GM12892 (cell line): ENCODE results near the gene KLF18.
"Not testable (repeated sequence)": the region's sequence is repeated elsewhere in the genome, so short reads cannot be mapped to it uniquely, and the experiment has no call there.

Experiments used
- DNase-seq: peaks from one replicate; pipeline ENCODE4 v3.0.0; 2011; ENCODE audit not compliant: insufficient read length
- FAIRE-seq: peaks from 2 replicates; lab custom pipeline; 2011; peaks lifted over from hg19 to GRCh38; lab: Jason Lieb, UNC
- POLR2A ChIP-seq: IDR thresholded peaks from 2 replicates; pipeline ENCODE4 v1.6.1; 2011; ENCODE audit warnings: low read depth, low read length, control low read depth
- POLR2AphosphoS5 ChIP-seq: IDR thresholded peaks from 2 replicates; pipeline ENCODE4 v1.6.1; 2011; ENCODE audit warnings: low read depth, low read length, control low read depth
- TAF1 ChIP-seq: IDR thresholded peaks from 2 replicates; pipeline ENCODE4 v1.6.1; 2011; ENCODE audit warnings: low read depth, mild to moderate bottlenecking, control low read depth, low read length, borderline replicate concordance

The KLF18 gene

GRCh38 chr1:44118682-44119081 is 22.7 kb downstream of the KLF18 start, which contains the start of gene KLF17:
Gene KLF17 (plus strand): TSS chr1:44118821. CDS start chr1:44118908, 87 bp downstream.
- TF ChIP-seq POLR2A (no peak), TAF1 (no peak), POLR2AphosphoS5 (no peak)
- FAIRE-seq (no peak), DNase-seq (no peak)

GRCh38 chr1:44117272-44117671 is 24.2 kb downstream of the KLF18 start:
- not testable (repeated sequence) for DNase-seq, FAIRE-seq

- TF ChIP-seq POLR2A, result no peak
- TF ChIP-seq POLR2AphosphoS5, result no peak
- no peak for TF ChIP-seq TAF1
- no peak for FAIRE-seq
- no peak for DNase-seq
Observed at GRCh38 chr1:44114098-44114497, 27.3 kb downstream of the KLF18 start.

DNA sequence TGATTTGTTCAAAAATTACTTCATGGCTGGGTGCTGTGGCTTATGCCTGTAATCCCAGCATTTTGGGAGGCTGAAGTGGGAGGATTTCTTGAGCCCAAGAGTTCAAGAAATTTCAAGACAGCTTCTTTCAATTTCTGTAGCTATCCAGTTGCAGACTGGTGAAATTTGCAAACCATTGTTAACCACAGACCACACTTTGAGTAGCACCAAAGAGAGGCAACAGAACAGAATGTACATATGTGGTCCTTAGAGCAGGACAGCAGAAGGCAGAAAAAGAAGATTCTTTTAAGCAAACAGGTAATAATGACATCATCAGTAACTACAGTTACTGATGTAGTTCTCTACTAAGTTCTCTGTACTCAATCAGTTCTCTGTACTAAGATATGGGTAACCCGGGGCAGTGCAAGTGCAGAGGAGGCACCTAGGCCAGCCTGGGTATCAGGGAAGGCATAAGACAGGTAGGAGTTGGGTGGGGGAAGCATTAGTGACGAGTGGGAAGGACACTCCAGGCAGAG is 28.3 kb downstream of the KLF18 start:
- DNase-seq (no peak), FAIRE-seq (no peak)
- TF ChIP-seq POLR2AphosphoS5 (no peak), POLR2A (no peak), TAF1 (no peak)

DNA sequence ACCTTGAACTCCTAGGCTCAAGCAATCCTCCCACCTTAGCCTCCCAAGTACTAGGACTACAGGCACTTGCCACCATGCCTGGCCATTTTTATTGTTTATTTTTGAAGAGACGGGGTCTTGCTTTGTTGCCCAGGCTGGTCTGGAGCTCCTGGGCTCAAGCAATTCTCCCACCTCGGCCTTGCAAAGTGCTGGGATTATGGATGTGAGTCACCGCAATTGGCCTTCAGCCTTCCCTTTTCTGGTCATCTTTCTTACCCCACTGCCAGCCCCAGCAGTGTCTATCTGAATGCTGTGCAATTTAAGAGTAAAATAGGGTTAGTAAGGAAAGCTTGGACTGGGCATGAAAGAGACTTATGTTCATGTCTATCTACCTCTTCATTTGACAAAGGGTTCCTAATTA is 28.9 kb downstream of the KLF18 start:
- no peak for DNase-seq
- TF ChIP-seq POLR2AphosphoS5 (no peak), POLR2A (no peak), TAF1 (no peak)

DNA sequence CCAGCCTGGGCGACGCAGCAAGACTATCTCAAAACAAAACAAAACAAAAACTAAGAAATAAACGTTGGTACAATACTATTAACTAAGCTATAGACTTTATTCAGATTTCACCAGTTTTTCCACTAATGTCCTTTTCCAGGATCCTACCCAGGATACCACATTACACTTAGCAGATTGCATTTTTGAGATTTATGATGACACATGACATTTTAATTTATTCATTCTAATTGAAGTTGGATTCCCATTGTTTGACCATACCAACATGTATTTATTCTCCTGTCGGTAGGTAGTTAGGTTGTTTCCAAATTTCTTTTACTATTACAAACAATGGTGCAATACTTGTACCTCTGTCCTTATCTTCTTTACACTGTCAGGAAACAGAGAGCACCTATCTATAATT is 29.6 kb downstream of the KLF18 start:
- TF ChIP-seq TAF1 (no peak), POLR2A (no peak), POLR2AphosphoS5 (no peak)
- DNase-seq (no peak), FAIRE-seq (no peak)

More for the DNA sequence above, 28.9 kb downstream of the KLF18 start:
- FAIRE-seq, result no peak

DNA sequence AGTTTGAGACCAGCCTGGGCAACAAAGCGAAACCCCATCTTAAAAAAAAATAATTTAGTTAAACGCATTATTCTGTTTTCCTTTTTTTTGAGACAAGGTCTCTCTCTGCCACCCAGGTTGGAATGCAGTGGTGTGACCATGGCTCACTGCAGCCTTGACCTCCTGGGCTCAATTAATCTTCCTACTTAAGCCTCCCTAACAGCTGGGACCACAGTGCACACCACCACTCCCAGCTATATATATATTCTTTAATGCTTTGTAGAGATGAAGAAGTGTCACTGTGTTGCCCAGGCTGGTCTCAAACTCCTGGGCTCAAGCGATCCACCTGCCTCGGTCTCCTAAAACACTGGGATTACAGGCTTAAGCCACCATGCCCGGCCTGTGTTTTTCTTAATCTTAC is 30.5 kb downstream of the KLF18 start:
- TF ChIP-seq TAF1 (no peak), POLR2A (no peak), POLR2AphosphoS5 (no peak)
- DNase-seq, result no peak
- no peak for FAIRE-seq

GRCh38 chr1:44108971-44109370 is 32.5 kb downstream of the KLF18 start:
- TF ChIP-seq TAF1, result no peak
- TF ChIP-seq POLR2AphosphoS5, result no peak
- TF ChIP-seq POLR2A, result no peak
- FAIRE-seq (no peak), DNase-seq (no peak)

- no peak for FAIRE-seq
- TF ChIP-seq TAF1, result no peak
- TF ChIP-seq POLR2A, result no peak
- no peak for TF ChIP-seq POLR2AphosphoS5
- DNase-seq, result no peak
Observed at GRCh38 chr1:44108241-44108640, 33.2 kb downstream of the KLF18 start.

- no peak for TF ChIP-seq POLR2AphosphoS5
- TF ChIP-seq TAF1, result no peak
- TF ChIP-seq POLR2A, result no peak
- DNase-seq (no peak), FAIRE-seq (no peak)
Observed at GRCh38 chr1:44105810-44106209, 35.6 kb downstream of the KLF18 start.

GRCh38 chr1:44103270-44104131 is 37.9 kb downstream of the KLF18 start:
- no peak for FAIRE-seq

GRCh38 chr1:44101328-44101727 is 40.1 kb downstream of the KLF18 start:
- TF ChIP-seq POLR2A (no peak), POLR2AphosphoS5 (no peak), TAF1 (no peak)
- FAIRE-seq, result no peak
- no peak for DNase-seq

More at GRCh38 chr1:44103270-44104131, 37.9 kb downstream of the KLF18 start:
- no peak for DNase-seq
- TF ChIP-seq TAF1 (no peak), POLR2A (no peak), POLR2AphosphoS5 (no peak)
